AG04449 (cell line): Measurements from ENCODE around the gene KLHL6.

Experiments
- CTCF ChIA-PET: fragments of 350-600 bp; formaldehyde crosslinking; extraction: SDS; loops from one replicate; lab custom pipeline; 2021; ENCODE audit warnings: antibody characterized with exemption; lab: Yijun Ruan, JAX
- POLR2A ChIA-PET: fragments of 400-600, 350-600 bp; formaldehyde crosslinking; extraction: SDS; loops from one replicate; lab custom pipeline; 2020; ENCODE audit warnings: antibody characterized with exemption, inconsistent platforms; lab: Yijun Ruan, JAX
- DNase-seq: peaks from one replicate; pipeline ENCODE4 v3.0.0-alpha.2; 2010; ENCODE audit warnings: low read depth, low spot score
- H3K4me3 ChIP-seq: 2 replicates; pipeline ENCODE4 v1.5.1; 2011; ENCODE audit warnings: low read depth, mild to moderate bottlenecking, control low read depth, low read length
- TF ChIP-seq, protein P1 (sequence below): IDR thresholded peaks from one replicate; pipeline ENCODE4 v1.5.1; 2011; ENCODE audit warnings: mild to moderate bottlenecking, moderate library complexity, low read length, control low read depth, inconsistent platforms; ENCODE audit not compliant: insufficient read depth; ENCODE audit errors: missing control alignments

Gene KLHL6

DNA sequence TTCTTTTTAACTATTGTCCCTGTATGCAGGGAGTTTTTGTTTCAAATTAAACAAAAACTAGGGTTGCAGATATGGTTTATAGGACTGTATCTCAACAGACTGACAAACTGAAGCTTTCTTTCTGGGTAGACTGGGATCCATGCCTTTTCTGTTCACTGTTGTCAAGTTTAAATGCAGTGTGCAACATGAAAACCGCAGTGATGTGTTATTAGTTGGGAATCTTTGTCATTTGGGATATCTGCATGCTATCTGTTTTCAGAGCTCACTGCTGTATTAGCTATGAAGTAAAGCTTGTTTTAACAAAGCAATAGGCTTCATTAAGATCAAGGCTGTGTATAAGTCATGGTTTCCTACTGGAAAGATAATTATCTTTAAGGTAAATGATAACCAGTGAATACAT, 105.7 kb downstream of the KLHL6 start:
- TF ChIP-seq, protein P1, sequence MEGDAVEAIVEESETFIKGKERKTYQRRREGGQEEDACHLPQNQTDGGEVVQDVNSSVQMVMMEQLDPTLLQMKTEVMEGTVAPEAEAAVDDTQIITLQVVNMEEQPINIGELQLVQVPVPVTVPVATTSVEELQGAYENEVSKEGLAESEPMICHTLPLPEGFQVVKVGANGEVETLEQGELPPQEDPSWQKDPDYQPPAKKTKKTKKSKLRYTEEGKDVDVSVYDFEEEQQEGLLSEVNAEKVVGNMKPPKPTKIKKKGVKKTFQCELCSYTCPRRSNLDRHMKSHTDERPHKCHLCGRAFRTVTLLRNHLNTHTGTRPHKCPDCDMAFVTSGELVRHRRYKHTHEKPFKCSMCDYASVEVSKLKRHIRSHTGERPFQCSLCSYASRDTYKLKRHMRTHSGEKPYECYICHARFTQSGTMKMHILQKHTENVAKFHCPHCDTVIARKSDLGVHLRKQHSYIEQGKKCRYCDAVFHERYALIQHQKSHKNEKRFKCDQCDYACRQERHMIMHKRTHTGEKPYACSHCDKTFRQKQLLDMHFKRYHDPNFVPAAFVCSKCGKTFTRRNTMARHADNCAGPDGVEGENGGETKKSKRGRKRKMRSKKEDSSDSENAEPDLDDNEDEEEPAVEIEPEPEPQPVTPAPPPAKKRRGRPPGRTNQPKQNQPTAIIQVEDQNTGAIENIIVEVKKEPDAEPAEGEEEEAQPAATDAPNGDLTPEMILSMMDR, result no peak
- DNase-seq, result no peak
- CTCF ChIA-PET, result interaction anchor here (1.1 kb wide), 1 partner anchor 265 kb away, joined by 5 read pairs; no protein-coding TSS in a partner anchor
- POLR2A ChIA-PET, result no interaction called here
- H3K4me3 ChIP-seq, result no peak overlapping the region

DNA sequence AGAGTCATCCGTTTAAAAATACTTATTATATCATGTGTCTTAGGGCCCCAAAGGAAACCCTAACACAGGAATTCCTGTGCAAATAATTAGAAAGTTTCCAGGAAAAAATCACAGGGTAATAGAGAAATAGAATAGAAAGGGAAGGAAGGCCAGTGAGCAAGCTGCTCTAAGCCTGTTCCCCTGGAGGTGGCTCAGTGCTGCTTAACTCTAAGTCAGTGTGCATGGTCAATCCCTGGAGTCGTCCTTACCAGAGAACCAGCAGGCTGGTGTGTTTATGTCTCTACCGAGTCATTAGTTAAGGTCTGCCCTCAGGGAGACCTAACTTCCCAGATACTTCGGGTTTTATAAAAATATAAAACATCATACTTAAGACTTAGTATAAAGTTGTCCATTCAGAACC, 106.1 kb downstream of the KLHL6 start:
- ChIA-PET CTCF (interaction anchor here (1.1 kb wide), 1 partner anchor 265 kb away, joined by 5 read pairs; no protein-coding TSS in a partner anchor), POLR2A (no interaction called here)
- no peak for DNase-seq
- H3K4me3 ChIP-seq, result peak overlapping the region; percentile 12
- TF ChIP-seq, protein P1, result no peak

DNA sequence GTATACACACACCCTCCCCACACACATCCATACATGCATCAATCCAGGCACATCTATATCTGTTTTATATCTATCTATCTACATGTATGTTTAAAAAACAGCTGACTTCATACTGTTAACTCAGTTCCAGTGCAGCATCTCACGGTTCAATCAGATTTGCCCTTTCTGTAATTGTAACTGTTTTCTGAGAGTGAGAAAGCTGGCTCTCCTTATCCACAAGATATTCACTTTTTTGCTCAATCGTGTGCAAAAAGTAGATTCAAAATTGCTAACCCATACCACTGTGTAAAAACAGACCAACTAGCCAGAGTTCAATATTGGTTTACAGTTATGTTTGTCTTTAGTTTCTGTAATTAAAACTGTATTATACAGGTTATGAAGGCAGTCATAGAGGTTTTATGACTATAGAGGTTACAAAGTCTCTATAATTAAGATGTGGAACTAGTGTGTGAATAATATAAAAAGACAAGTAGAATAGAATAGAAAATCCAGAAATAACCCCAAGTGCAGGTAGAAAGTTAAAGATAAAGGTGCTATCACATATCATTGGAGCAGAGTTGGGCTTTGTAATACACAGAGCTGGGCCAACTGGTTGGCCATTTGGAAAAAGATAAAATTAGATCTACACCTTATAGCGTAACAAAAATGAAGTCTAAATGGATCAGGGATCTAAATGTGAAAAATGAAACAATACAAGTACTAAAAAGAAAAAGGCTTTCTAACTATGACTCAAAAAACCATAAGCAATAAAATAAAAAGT, 107.0 kb downstream of the KLHL6 start:
- CTCF ChIA-PET, result interaction anchor here (1.0 to 1.5 kb wide), 3 partner anchors 31 to 436 kb away, joined by 3 to 4 read pairs (median 3); no protein-coding TSS in a partner anchor
- POLR2A ChIA-PET, result no interaction called here
- no peak for DNase-seq
- TF ChIP-seq, protein P1, result no peak
- H3K4me3 ChIP-seq, result peak overlapping the region; percentile 96

DNA sequence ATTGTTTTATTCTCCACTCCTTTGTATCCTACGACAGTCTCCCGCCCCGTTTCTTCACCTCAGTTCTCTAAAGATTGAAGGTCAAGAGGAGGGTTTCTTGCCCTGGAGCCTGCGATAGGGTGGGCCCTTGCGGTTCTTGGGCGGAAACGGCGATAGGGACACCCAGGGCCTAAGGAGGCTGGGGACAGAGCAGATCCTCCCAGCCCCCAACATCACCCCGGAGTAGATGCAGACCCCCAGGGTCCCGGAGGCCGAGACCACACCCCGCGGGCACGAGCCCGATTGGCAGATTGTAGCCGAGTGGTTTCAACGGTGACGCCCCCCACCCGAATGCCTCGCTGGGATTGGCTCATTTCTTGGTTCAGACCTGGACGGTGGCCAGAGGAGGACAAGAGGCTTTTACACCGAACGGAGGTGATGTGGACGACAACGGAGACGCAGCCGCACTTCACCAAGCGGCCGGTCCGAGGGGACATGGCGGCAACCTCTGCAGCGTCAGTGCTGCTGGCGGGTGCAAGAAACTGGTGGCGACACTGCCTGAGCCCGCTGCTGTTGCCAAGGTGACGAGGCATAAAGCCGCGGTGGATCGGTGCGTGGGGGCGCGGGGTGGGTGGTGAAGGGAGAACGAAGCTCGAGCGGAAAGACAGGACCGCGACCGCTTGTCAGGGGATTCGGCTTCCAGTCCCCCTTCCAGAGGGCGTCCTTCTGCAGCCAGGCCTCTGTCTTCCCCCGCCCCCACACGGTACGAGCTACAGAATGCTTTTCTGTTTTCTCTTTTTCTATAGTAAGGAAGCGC, 108.1 kb downstream of the KLHL6 start:
- ChIA-PET CTCF (interaction anchor here (0.6 to 1.5 kb wide), 4 partner anchors 22 to 437 kb away, joined by 3 to 4 read pairs (median 3); no protein-coding TSS in a partner anchor), POLR2A (no interaction called here)
- peak; percentile 17 for DNase-seq
- peak overlapping the region; percentile 96 for H3K4me3 ChIP-seq
- TF ChIP-seq, protein P1, result no peak

DNA sequence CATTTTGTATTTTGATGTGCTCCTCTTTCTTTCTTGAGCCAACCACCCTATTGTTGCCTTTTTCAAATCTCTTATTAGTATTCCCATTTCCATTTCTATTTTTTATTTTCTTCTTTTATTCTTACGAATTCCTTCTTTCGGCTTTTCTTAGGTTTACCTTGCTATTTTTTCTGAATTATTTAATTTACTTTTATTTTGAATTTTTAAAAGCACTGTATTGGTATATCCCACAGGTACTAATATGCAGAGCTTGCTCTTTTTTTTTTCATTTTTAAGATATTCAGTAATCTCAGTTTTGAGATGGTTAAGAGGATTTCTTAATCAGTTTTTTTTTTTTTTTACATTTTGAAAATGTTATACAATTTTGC, 108.7 kb downstream of the KLHL6 start:
- DNase-seq, result no peak
- ChIA-PET POLR2A (no interaction called here), CTCF (no interaction called here)
- peak overlapping the region; percentile 96 for H3K4me3 ChIP-seq
- TF ChIP-seq, protein P1, result no peak

DNA sequence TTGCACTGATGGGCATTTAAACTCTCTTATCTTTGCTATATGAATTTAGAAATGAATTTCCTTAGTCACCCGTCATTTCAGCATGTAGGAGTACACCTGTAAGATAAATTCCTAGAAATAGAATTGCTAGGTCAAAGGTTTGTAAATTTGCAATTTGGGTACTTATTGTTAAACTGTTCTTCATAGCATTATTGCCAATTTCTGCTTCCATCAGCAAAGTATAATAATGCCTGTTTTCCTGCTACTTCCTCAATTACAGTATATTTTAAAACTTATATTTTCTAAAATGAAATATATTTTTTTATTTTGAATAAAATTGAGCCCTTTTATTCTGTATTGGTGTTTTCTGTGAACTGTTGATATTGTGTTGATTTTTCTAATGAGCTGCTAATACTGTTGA, 110.8 kb downstream of the KLHL6 start:
- DNase-seq, result no peak
- no peak overlapping the region for H3K4me3 ChIP-seq
- TF ChIP-seq, protein P1, result no peak
- POLR2A ChIA-PET, result no interaction called here
- CTCF ChIA-PET, result no interaction called here
